ENCODE results near the gene PRMT1. TPM values are rescaled to one million over a fixed set of nuclear protein-coding genes. Genes with fewer than 3 reads are reported as not detected.
A peak's percentile ranks its signal among the peaks of the same experiment; 100 is the strongest.

Gene PRMT1
- total RNA-seq, 1 experiment from 2014 or later: 848 TPM

GRCh38 chr19:49642492-49643035, 34.5 kb upstream of the PRMT1 start:
- DNase-seq: peak; percentile 71
- H3K36me3 ChIP-seq (replicated peaks; ENCODE audit: control insufficient read depth, insufficient read depth, low read length): peaks cover 12% of the 10 kb centered on the region
- H3K27me3 ChIP-seq (ENCODE audit: control insufficient read depth, insufficient read depth, low read length): no peaks in the 10 kb centered on the region
- peak overlapping the region; percentile 96 for H3K4me3 ChIP-seq (ENCODE audit: insufficient read depth, low read depth, low read length)

- Histone ChIP-seq H3K27me3 (ENCODE audit: control insufficient read depth, insufficient read depth, low read length) (no peaks in the 10 kb centered on the region), H3K36me3 (replicated peaks; ENCODE audit: control insufficient read depth, insufficient read depth, low read length) (peaks cover 13% of the 10 kb centered on the region), H3K4me3 (ENCODE audit: insufficient read depth, low read depth, low read length) (no peak overlapping the region)
- DNase-seq: peak; percentile 53
These were observed 33.6 kb upstream of the PRMT1 start for GRCh38 chr19:49643466-49643865.

GRCh38 chr19:49645592-49645991, 31.5 kb upstream of the PRMT1 start:
- DNase-seq: peak; percentile 38
- H3K27me3 ChIP-seq (ENCODE audit: control insufficient read depth, insufficient read depth, low read length): no peaks in the 10 kb centered on the region
- peaks cover 22% of the 10 kb centered on the region for H3K36me3 ChIP-seq (replicated peaks; ENCODE audit: control insufficient read depth, insufficient read depth, low read length)
- H3K4me3 ChIP-seq (ENCODE audit: insufficient read depth, low read depth, low read length): no peak overlapping the region

- Histone ChIP-seq H3K36me3 (replicated peaks; ENCODE audit: control insufficient read depth, insufficient read depth, low read length) (peaks cover 22% of the 10 kb centered on the region), H3K4me3 (ENCODE audit: insufficient read depth, low read depth, low read length) (no peak overlapping the region)
- peak; percentile 42 for DNase-seq
These were observed 31.1 kb upstream of the PRMT1 start for GRCh38 chr19:49645995-49646394.

DNA sequence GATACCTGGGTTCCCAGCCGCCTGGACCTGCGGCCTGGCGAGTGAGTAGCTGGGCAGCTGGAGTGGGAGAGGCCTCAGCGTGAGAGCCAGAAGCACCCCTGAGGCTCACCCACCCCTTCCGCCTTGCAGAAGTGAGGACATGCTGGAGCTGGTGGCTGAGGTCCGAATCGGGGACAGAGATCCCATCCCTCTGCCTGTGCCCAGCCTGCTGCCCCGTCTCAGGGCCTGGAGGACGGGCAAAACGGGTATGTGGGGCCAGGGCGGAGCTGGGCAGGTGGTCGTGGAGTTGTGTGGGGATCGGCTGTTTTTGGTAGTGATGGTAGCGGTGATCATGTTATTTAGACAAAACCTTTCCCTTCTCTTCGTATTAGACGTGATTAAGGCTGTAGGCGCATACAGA, 30.5 kb upstream of the PRMT1 start:
- Histone ChIP-seq H3K27me3 (ENCODE audit: control insufficient read depth, insufficient read depth, low read length) (no peaks in the 10 kb centered on the region), H3K36me3 (replicated peaks; ENCODE audit: control insufficient read depth, insufficient read depth, low read length) (peaks cover 22% of the 10 kb centered on the region), H3K4me3 (ENCODE audit: insufficient read depth, low read depth, low read length) (no peak overlapping the region)
- DNase-seq: peak; percentile 37

More at GRCh38 chr19:49645995-49646394, 31.1 kb upstream of the PRMT1 start:
- no peaks in the 10 kb centered on the region for H3K27me3 ChIP-seq (ENCODE audit: control insufficient read depth, insufficient read depth, low read length)

DNA sequence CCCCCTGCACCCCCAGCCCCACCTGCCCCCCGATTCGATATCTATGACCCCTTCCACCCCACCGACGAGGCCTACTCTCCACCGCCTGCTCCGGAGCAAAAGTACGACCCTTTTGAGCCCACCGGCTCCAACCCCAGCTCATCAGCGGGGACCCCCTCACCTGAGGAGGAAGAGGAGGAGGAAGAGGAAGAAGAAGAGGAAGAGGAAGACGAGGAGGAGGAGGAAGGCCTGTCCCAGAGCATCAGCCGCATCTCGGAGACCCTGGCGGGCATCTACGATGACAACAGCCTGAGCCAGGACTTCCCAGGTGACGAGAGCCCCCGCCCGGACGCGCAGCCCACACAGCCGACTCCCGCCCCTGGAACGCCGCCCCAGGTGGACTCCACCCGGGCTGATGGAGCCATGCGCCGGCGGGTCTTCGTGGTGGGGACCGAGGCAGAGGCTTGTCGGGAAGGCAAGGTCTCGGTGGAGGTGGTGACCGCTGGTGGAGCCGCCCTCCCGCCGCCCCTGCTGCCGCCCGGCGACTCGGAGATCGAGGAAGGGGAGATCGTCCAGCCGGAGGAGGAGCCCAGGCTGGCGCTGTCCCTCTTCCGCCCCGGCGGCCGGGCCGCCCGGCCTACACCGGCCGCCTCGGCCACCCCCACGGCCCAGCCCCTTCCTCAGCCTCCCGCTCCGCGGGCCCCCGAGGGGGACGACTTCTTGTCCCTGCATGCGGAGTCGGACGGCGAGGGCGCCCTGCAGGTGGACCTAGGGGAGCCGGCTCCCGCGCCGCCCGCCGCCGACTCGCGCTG, 25.8 kb upstream of the PRMT1 start:
- peak; percentile 59 for DNase-seq
- H3K36me3 ChIP-seq (replicated peaks; ENCODE audit: control insufficient read depth, insufficient read depth, low read length): peaks cover 30% of the 10 kb centered on the region
- H3K4me3 ChIP-seq (ENCODE audit: insufficient read depth, low read depth, low read length): no peak overlapping the region
- no peaks in the 10 kb centered on the region for H3K27me3 ChIP-seq (ENCODE audit: control insufficient read depth, insufficient read depth, low read length)

DNA sequence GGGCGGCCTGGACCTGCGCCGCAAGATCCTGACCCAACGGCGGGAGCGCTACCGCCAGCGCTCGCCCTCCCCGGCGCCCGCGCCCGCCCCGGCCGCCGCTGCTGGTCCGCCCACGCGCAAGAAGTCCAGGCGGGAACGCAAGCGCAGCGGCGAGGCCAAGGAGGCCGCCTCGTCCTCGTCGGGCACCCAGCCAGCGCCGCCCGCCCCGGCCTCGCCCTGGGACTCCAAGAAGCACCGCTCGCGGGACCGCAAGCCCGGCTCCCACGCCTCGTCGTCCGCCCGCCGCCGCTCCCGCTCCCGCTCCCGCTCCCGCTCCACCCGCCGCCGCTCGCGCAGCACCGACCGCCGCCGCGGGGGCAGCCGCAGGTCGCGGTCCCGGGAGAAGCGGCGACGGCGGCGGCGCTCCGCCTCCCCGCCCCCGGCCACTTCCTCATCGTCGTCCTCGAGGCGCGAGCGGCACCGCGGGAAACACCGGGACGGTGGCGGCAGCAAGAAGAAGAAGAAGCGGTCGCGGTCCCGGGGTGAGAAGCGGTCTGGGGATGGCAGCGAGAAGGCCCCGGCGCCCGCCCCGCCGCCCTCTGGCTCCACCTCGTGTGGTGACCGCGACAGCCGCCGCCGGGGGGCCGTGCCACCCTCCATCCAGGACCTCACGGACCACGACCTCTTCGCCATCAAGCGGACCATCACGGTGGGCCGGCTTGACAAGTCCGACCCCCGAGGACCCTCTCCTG, 25.1 kb upstream of the PRMT1 start:
- H3K4me3 ChIP-seq (ENCODE audit: insufficient read depth, low read depth, low read length): no peak overlapping the region
- H3K27me3 ChIP-seq (ENCODE audit: control insufficient read depth, insufficient read depth, low read length): no peaks in the 10 kb centered on the region
- peaks cover 30% of the 10 kb centered on the region for H3K36me3 ChIP-seq (replicated peaks; ENCODE audit: control insufficient read depth, insufficient read depth, low read length)
- peak; percentile 64 for DNase-seq

GRCh38 chr19:49652551-49653465, 24.3 kb upstream of the PRMT1 start:
- Histone ChIP-seq H3K36me3 (replicated peaks; ENCODE audit: control insufficient read depth, insufficient read depth, low read length) (peaks cover 28% of the 10 kb centered on the region), H3K27me3 (ENCODE audit: control insufficient read depth, insufficient read depth, low read length) (no peaks in the 10 kb centered on the region), H3K4me3 (ENCODE audit: insufficient read depth, low read depth, low read length) (no peak overlapping the region)
- no peak for DNase-seq

DNA sequence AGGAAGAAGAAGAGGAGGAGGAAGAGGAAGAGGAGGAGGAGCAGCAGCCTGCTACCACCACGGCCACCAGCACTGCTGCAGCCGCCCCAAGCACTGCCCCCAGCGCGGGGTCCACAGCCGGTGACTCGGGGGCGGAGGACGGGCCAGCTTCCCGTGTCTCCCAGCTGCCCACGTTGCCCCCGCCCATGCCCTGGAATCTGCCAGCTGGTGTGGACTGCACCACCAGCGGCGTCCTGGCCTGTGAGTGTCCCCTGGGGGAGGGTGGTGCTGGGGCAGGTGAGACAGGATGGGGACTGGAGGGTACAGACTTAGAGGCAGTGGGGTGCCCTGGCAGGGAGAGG, 23.6 kb upstream of the PRMT1 start:
- Histone ChIP-seq H3K27me3 (ENCODE audit: control insufficient read depth, insufficient read depth, low read length) (no peaks in the 10 kb centered on the region), H3K36me3 (replicated peaks; ENCODE audit: control insufficient read depth, insufficient read depth, low read length) (peaks cover 28% of the 10 kb centered on the region), H3K4me3 (ENCODE audit: insufficient read depth, low read depth, low read length) (no peak overlapping the region)
- no peak for DNase-seq

DNA sequence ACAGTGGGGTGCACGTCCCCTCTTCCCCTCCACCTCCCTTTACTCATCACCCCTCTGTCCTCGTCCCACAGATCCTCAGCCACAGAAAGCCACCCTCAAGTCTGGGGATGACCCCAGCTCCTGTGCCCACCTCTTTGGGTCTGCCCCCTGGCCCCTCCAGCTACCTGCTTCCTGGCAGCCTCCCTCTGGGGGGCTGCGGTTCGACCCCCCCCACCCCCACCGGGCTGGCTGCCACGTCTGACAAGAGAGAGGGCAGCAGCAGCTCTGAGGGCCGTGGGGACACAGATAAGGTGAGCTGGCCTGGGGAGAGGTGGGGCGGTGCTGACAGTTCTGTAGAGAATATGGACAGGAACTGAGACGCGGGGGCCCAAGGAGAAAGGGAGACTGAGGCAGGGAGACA, 22.5 kb upstream of the PRMT1 start:
- no peak for DNase-seq
- Histone ChIP-seq H3K36me3 (replicated peaks; ENCODE audit: control insufficient read depth, insufficient read depth, low read length) (peaks cover 36% of the 10 kb centered on the region), H3K4me3 (ENCODE audit: insufficient read depth, low read depth, low read length) (no peak overlapping the region), H3K27me3 (ENCODE audit: control insufficient read depth, insufficient read depth, low read length) (no peaks in the 10 kb centered on the region)

- H3K4me3 ChIP-seq (ENCODE audit: insufficient read depth, low read depth, low read length): no peak overlapping the region
- H3K36me3 ChIP-seq (replicated peaks; ENCODE audit: control insufficient read depth, insufficient read depth, low read length): peaks cover 37% of the 10 kb centered on the region
These were observed 21.3 kb upstream of the PRMT1 start for GRCh38 chr19:49655570-49656455.

DNA sequence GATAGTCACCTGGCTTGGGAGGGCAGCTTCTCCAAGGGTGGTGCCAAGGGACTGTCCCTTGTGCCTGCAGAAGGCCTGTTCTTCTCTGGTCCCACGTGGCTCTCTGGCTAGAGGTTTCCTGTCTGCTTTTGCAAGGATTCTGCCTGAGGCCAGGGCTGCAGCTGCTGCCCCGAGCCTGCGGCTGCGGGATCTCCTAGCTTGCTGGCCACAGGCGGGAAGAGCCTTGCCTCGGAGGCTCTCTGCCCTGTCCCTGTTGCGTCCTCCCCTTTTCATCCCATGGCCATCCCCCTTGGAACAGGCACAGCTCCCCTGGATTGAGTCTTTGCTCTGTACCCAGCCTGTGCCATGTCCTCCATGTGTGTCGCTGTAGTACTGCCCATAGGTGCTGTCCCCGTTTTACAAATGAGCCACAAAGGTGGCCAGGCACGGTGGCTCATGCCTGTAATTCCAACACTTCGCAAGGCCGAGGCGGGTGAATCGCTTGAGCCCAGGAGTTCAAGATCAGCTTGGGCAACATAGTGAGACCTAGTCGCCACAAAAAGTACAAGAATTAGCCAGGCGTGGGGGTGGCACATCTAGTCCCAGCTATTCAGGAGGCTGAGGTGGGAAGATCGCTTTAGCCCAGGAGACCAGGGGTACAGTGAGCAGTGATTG, 20.5 kb upstream of the PRMT1 start:
- peaks cover 43% of the 10 kb centered on the region for H3K36me3 ChIP-seq (replicated peaks; ENCODE audit: control insufficient read depth, insufficient read depth, low read length)
- no peaks in the 10 kb centered on the region for H3K27me3 ChIP-seq (ENCODE audit: control insufficient read depth, insufficient read depth, low read length)
- H3K4me3 ChIP-seq (ENCODE audit: insufficient read depth, low read depth, low read length): no peak overlapping the region
- DNase-seq: no peak

More at GRCh38 chr19:49655570-49656455, 21.3 kb upstream of the PRMT1 start:
- DNase-seq: no peak
- H3K27me3 ChIP-seq (ENCODE audit: control insufficient read depth, insufficient read depth, low read length): no peaks in the 10 kb centered on the region

GRCh38 chr19:49657493-49658138, 19.5 kb upstream of the PRMT1 start:
- Histone ChIP-seq H3K27me3 (ENCODE audit: control insufficient read depth, insufficient read depth, low read length) (no peaks in the 10 kb centered on the region), H3K36me3 (replicated peaks; ENCODE audit: control insufficient read depth, insufficient read depth, low read length) (peaks cover 52% of the 10 kb centered on the region), H3K4me3 (ENCODE audit: insufficient read depth, low read depth, low read length) (no peak overlapping the region)
- no peak for DNase-seq
